Measurements from ENCODE around the gene ARHGAP26. TPM values are rescaled to one million over a fixed set of nuclear protein-coding genes. Genes with fewer than 3 reads are reported as not detected.

ARHGAP26 gene
- total and polyA plus RNA-seq, 10 donors: 4.2 to 148 (median 55.5) TPM

- no peak for DNase-seq
- Histone ChIP-seq H3K4me1 (peaks cover 0 to 22% (median 11%) of the 10 kb centered on the region in 6 donors), H3K27me3 (replicated peaks in 1 of 7) (no peaks in the 10 kb centered on the region), H3K9me3 (no peaks in the 10 kb centered on the region), H3K4me3 (no peak overlapping the region), H3K36me3 (no peaks in the 10 kb centered on the region), H3K27ac (no peak overlapping the region)
- TF ChIP-seq CTCF (IDR thresholded peaks at IDR 0.05 in 8 of 11, conservative IDR thresholded peaks at IDR 0.05 in 3 of 11) (no peak), POLR2A (IDR thresholded peaks at IDR 0.05) (no peak), POLR2AphosphoS5 (IDR thresholded peaks at IDR 0.05) (no peak)
- WGBS, 5 donors: 83 to 90% (median 88%) methylated on average over 9 of the region's 9 CpGs
- intact Hi-C loops (cut with DNase I; ENCODE audit: low total_unique reads): no loop called here
Observed at GRCh38 chr5:143234162-143234842, 464.1 kb downstream of the ARHGAP26 start.

- Histone ChIP-seq H3K27ac (no peak overlapping the region), H3K36me3 (no peaks in the 10 kb centered on the region), H3K4me3 (no peak overlapping the region), H3K27me3 (replicated peaks in 1 of 7) (no peaks in the 10 kb centered on the region), H3K4me1 (peaks cover 0 to 11% (median 3%) of the 10 kb centered on the region in 6 donors), H3K9me3 (no peaks in the 10 kb centered on the region)
- intact Hi-C loops (cut with DNase I; ENCODE audit: low total_unique reads): no loop called here
- no peak for DNase-seq
- TF ChIP-seq POLR2A (IDR thresholded peaks at IDR 0.05): no peak
- no peak for TF ChIP-seq POLR2AphosphoS5 (IDR thresholded peaks at IDR 0.05)
- no peak for TF ChIP-seq CTCF (IDR thresholded peaks at IDR 0.05 in 8 of 11, conservative IDR thresholded peaks at IDR 0.05 in 3 of 11)
- 83 to 91% (median 87%) methylated on average over 3 of the region's 3 CpGs for WGBS, 5 donors
Observed at GRCh38 chr5:143235423-143235822, 465.2 kb downstream of the ARHGAP26 start.

- H3K27me3 ChIP-seq (replicated peaks in 1 of 7): no peaks in the 10 kb centered on the region
- no peaks in the 10 kb centered on the region for H3K4me1 ChIP-seq
- no peaks in the 10 kb centered on the region for H3K36me3 ChIP-seq
- no peak overlapping the region for H3K27ac ChIP-seq
- DNase-seq: no peak
- H3K9me3 ChIP-seq: no peaks in the 10 kb centered on the region
- intact Hi-C loops (cut with DNase I; ENCODE audit: low total_unique reads): no loop called here
- no peak for TF ChIP-seq POLR2AphosphoS5 (IDR thresholded peaks at IDR 0.05)
- TF ChIP-seq CTCF (IDR thresholded peaks at IDR 0.05 in 8 of 11, conservative IDR thresholded peaks at IDR 0.05 in 3 of 11): no peak
- no peak for TF ChIP-seq POLR2A (IDR thresholded peaks at IDR 0.05)
- 83 to 97% (median 89%) methylated on average over 2 of the region's 2 CpGs for WGBS, 5 donors
- H3K4me3 ChIP-seq: no peak overlapping the region
Observed at GRCh38 chr5:143236682-143237081, 466.5 kb downstream of the ARHGAP26 start.

GRCh38 chr5:143237664-143238063, 467.5 kb downstream of the ARHGAP26 start:
- DNase-seq: no peak
- H3K9me3 ChIP-seq: no peaks in the 10 kb centered on the region
- H3K4me1 ChIP-seq: no peaks in the 10 kb centered on the region
- H3K27me3 ChIP-seq (replicated peaks in 1 of 7): no peaks in the 10 kb centered on the region
- WGBS, 5 donors: 88 to 98% (median 93%) methylated on average over 10 of the region's 10 CpGs
- H3K4me3 ChIP-seq: no peak overlapping the region
- no peak overlapping the region for H3K27ac ChIP-seq
- no peaks in the 10 kb centered on the region for H3K36me3 ChIP-seq
- intact Hi-C loops (cut with DNase I; ENCODE audit: low total_unique reads): no loop called here
- no peak for TF ChIP-seq CTCF (IDR thresholded peaks at IDR 0.05 in 8 of 11, conservative IDR thresholded peaks at IDR 0.05 in 3 of 11)
- TF ChIP-seq POLR2AphosphoS5 (IDR thresholded peaks at IDR 0.05): no peak
- no peak for TF ChIP-seq POLR2A (IDR thresholded peaks at IDR 0.05)
